Germinal center (tissue), 1 donor: Measurements from ENCODE around the gene CYTH2.
A peak's percentile ranks its signal among the peaks of the same experiment; 100 is the strongest.
"Not testable (repeated sequence)": the region's sequence is repeated elsewhere in the genome, so short reads cannot be mapped to it uniquely, and the experiment has no call there.

ENCODE experiments used
- DNase-seq: peaks from one replicate; pipeline ENCODE4 v3.0.0; 2012; ENCODE audit warnings: mixed read lengths, low spot score

Gene CYTH2

DNA sequence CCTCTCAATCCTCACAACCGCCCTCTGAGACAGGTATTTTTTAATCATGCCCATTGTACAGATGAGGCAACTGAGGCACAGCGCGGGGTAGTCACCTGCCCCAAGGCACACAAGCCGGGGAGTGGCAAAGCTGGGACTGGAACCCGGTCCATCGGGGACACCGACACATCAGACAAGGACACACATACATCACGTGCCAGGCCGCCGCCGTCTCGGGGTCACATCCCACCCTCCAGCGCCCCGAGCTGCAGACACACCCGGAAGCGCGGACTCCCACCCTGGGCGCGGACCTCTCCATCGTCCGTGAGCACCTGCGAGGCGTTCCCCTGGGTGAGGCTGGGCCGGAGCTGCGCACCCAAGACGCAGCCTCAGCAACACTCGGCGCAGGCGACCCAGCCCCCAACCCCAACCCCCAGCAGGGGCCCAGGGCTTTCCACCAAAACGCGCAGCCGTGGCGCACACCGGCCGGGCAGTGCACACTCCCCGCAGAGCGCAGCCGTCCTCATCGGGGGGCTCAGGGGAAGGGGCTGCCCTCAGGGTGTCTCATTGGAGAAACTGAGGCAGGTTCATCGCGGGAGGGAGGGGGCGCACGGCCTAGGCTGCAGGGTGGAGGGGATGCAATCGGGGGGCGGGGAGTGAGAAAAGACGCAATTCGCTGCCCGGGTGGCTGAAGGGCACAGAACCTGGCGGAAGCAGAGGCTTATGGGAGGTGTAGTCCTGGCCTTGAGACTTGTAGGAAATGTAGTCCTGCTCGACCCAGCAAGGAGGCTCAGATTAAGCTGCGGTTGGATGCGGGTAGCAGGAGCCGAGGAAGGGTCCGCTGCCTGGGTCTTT lies 44.3 kb downstream of the CYTH2 start:
- peak; percentile 82 for DNase-seq

DNA sequence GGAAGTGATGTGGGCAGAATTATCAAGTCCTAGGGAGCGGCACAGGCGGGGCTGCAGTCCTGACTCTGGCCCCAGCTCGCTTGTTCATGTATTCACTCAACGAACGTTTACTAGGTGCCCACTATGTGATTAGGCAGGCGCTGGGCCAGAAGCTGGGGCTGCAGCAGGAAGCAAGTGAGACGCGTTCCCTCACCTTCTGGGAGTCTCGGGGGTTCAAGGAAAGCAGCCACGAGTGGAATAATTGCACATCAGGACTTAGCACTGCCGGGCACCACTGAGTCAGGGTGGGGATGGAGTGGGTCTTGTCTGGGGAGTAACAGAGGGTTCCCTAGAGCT lies 44.9 kb downstream of the CYTH2 start:
- DNase-seq = no peak

DNA sequence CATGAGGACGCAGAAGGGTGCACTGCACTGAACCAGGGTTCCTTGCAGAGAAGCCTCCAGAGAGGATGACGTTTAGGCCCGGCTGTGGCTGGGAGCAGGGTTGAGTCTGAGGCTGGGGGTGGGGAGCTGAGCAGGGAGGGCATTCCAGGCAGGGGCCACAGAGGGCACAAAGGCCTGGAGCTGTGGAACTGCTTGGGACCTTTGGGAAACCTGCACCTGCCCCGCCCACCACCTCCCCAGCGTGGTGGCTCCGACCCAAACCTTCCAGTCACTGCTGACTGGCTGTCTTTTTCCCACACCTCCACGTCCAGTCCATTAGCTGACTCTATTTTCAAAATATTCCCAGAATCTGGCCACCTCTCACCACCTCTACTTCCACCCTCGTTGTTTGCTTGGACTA lies 47.4 kb downstream of the CYTH2 start:
- DNase-seq = no peak

DNA sequence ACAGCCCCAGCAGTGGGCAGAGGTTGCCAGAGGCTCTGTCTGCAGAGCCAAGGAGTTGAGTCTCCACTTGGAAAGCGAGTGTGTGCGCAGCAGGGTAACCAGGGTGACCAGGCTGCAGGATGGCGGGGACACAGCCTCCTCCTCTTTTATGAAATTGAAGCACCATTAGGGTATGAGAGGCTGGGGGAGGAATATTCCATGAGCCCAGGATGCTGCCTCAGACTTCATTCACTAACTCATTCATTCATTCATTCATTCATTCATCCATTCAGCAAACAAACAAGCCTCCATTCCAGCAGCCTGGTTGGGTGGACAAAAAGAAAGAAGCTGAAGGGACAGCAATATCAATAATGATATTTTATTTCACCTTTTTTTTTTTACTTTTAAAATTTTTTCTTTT lies 49.0 kb downstream of the CYTH2 start:
- DNase-seq = no peak

DNA sequence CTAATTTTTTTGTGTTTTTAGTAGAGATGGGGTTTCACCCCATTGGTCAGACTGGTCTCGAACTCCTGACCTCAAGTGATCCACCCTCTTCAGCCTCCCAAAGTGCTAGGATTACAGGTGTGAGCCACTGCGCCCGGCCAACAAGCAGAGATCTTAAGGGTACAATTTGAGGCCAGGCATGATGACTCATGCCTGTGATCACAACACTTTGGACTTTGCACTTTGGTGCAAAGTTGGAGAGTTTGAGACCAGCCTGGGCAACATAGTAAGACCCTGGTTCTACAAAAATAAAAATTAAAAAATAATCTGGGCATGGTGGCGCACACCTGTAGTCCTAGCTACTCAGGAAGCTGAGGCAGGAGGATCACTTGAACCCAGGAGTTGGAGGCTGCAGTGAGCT lies 50.3 kb downstream of the CYTH2 start:
- DNase-seq = not testable (repeated sequence)

DNA sequence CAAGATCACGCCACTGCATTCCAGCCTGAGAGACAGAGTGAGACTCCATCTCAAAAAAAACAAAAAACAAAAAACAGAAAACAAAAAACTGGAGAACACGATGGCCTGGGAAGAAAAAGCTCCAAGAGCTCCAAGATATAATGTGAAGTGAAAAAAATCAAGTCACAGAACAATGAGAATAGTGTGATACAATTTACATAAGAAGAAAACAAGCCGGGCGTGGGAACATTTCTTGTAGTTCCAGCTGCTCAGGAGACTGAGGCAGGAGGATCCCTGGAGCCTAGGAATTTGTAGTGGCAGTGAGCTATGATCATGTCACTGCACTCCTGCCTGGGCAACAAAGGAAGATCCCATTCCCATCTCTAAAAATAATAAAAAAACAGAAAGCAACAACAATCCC lies 51.0 kb downstream of the CYTH2 start:
- no peak for DNase-seq

DNA sequence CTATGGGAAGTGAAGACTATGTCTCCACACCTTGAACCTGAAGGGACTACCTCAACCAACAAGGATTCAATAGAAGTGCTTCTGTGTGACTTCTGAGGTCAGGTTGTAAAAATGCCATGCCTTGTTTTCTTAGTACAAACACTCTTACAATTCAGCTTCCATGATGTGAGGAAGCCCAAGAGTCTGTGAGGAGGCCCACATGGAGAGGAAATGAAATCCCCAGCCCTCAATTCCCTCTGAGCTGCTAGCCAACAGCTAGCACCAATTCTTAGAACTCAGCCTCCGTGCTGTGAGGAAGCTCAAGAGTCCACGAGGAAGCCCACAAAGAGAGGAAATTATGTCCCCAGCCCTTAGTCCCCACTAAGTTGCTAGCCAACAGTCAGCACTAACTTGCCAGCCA lies 55.1 kb downstream of the CYTH2 start:
- no peak for DNase-seq

DNA sequence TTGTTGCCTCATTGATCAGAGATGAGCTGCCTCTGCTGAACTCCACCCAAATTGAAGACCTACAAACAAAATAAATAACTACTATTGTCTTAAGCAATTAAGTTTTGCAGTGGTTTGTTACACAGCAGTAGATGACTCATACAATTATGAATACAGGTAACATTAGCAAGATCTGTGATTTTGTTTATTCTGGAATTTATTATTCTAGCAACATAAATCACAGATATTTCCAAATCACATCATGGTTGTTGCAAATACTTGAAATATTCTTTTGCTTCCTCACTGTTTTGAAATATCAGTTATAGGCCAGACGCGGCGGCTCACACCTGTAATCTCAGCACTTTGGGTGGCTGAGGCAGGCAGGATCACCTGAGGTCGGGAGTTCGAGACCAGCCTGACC lies 55.6 kb downstream of the CYTH2 start:
- no peak for DNase-seq

DNA sequence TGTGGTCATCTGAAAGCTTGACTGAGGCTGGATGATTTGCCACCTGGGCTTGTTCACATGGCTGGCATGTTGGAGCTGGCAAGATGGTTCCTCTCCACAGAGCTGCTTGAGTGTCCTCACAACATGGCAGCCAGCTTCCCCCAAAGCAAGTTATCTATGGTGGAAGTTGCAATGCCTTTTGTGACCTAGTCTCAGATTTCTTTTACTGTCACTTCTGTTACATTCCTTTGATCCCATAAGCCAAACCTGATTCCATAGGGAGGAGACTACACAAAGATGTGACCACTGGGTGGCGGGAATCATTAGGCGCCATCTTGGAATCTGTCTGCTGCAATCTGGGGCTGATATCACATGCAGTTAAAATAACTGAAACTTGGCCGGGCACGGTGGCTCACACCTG lies 60.0 kb downstream of the CYTH2 start:
- no peak for DNase-seq

DNA sequence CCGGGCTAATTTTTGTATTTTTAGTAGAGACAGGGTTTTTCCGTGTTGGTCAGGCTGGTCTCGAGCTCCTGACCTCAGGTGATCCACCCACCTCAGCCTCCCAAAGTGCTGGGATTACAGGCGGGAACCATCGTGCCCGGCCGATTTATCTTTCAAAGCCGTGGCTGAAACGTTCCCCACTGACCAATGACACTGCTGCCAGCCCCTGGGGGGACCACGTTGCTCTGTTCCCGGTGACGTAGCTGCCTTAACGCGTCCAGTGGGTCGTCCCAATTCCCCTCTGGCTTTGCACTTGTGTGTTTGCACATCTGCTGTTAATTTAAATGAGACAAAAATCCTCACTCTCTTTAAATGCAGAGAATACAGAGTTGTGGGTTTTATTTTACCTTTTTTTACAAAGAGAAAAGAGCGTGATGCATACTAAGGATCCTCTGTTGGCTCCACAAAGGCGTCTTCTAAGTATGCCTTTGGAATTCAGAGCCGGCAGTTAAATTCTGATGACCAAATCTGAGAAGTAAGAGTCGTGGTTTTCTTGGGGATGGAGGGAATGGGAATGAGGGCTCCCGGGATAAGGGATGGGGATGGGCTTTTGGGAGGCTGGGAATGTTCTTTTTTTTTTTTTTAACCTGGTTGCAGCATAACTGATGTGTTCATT lies 61.0 kb downstream of the CYTH2 start:
- DNase-seq = no peak

DNA sequence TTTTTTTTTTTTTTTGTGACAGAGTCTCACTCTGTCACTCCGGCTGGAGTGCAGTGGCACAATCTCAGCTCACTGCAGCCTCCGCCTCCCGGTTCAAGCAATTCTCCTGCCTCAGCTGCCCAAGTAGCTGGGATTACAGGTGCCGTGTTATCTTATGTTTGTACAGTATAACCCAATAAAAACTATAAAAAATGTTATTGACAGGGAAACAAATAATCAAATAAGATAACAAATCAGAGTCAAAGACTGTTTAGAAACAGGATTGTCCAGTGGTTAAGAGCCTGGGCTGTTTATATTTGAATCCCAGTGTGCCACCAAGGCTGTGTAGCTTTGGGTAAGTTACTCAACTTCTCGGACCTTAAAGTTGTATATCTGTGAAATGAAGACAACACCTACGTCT lies 61.6 kb downstream of the CYTH2 start:
- DNase-seq = no peak
